ENCODE data around the gene ACAA2. TPM values are rescaled to one million over a fixed set of nuclear protein-coding genes. Genes with fewer than 3 reads are reported as not detected.

ACAA2 gene
- total and polyA plus RNA-seq, 2 experiments from 2014 or later, result 91.1 to 126 TPM

GRCh38 chr18:49813069-49813318 is 339 bp downstream of the ACAA2 start (continued):
- no peak for TF ChIP-seq CTCF (conservative IDR thresholded peaks at IDR 0.05; ENCODE audit: low read depth in 2 of 2)
- no peak for TF ChIP-seq CREB1 (CRISPR knock-in tag; IDR thresholded peaks at IDR 0.05; ENCODE audit: low read depth)

GRCh38 chr18:49812286-49813068 is 856 bp downstream of the ACAA2 start:
- Mint-ChIP-seq H3K9me3 (peaks cover 34% of the 10 kb centered on the region), H3K36me3 (ENCODE audit: low read depth) (peaks cover 40% of the 10 kb centered on the region), H3K4me3 (peak overlapping the region; percentile 83), H3K4me1 (peaks cover 24% of the 10 kb centered on the region), H3K27me3 (ENCODE audit: insufficient read depth, low read depth, poor library complexity) (peaks cover 2% of the 10 kb centered on the region), H3K27ac (no peak overlapping the region; the same call in 1 of the 2 replicates)
- Histone ChIP-seq H3K36me3 (ENCODE audit: insufficient read depth) (peaks cover 5% of the 10 kb centered on the region; the same call in 1 of the 2 replicates), H3K4me3 (peak overlapping the region; percentile 94), H3K9me2 (ENCODE audit: insufficient read depth) (no peaks in the 10 kb centered on the region), H4K20me1 (replicated peaks; ENCODE audit: insufficient read depth) (no peaks in the 10 kb centered on the region), H3K4me1 (ENCODE audit: insufficient read depth) (peaks cover 16% of the 10 kb centered on the region), H3K27me3 (ENCODE audit: insufficient read depth) (no peaks in the 10 kb centered on the region), H3K4me2 (peak overlapping the region; percentile 88), H3F3A (replicated peaks; ENCODE audit: low read depth) (no peaks in the 10 kb centered on the region), H3K79me2 (replicated peaks; ENCODE audit: insufficient read depth) (peaks cover 57% of the 10 kb centered on the region), H3K27ac (ENCODE audit: low read depth) (peak overlapping the region; percentile 99), H2AFZ (peak overlapping the region; percentile 97; the same call in 1 of the 2 replicates)
- TF ChIP-seq ZNF114 (CRISPR knock-in tag; IDR thresholded peaks at IDR 0.05) (no peak), REST (IDR thresholded peaks at IDR 0.05; ENCODE audit: unreplicated experiment) (no peak), CREB1 (CRISPR knock-in tag; IDR thresholded peaks at IDR 0.05; ENCODE audit: low read depth) (no peak), ZNF331 (CRISPR knock-in tag; IDR thresholded peaks at IDR 0.05; ENCODE audit: low read depth) (no peak), EZH2phosphoT487 (IDR thresholded peaks at IDR 0.05; ENCODE audit: unreplicated experiment) (no peak), EZH2 (IDR thresholded peaks at IDR 0.05; ENCODE audit: low read depth, unreplicated experiment) (no peak)
- ATAC-seq (no peak), DNase-seq (ENCODE audit: low spot score) (no peak)

Data from GM23338 (cell line).